IPS-18c (cell line): ENCODE results near the gene C20orf202.
"Not testable (repeated sequence)": the region's sequence is repeated elsewhere in the genome, so short reads cannot be mapped to it uniquely, and the experiment has no call there.

Experiments used
- H3K4me3 ChIP-seq: 2 replicates; pipeline ENCODE4 v1.7.0; 2013; ENCODE audit warnings: low read depth, mild to moderate bottlenecking, low read length, moderate library complexity; ENCODE audit not compliant: insufficient read depth
- H3K9me3 ChIP-seq: one replicate; pipeline ENCODE4 v1.6.1; 2013; ENCODE audit warnings: mild to moderate bottlenecking, low read length, moderate library complexity; ENCODE audit not compliant: control insufficient read depth, insufficient read depth

Gene C20orf202

DNA sequence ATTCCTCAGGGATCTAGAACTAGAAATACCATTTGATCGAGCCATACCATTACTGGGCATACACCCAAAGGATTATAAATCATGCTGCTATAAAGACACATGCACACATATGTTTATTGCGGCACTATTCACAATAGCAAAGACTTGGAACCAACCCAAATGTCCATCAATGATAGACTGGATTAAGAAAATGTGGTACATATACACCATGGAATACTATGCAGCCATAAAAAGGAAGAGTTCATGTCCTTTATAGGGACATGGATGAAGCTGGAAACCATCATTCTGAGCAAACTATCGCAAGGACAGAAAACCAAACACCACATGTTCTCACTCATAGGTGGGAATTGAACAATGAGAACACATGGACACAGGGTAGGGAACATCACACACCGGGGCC is 19.5 kb downstream of the C20orf202 start:
- not testable (repeated sequence) for H3K4me3 ChIP-seq, H3K9me3 ChIP-seq

- Histone ChIP-seq H3K4me3 (no peak overlapping the region), H3K9me3 (no peaks in the 10 kb centered on the region)
Observed at GRCh38 chr20:1224205-1224890, 21.1 kb downstream of the C20orf202 start.

GRCh38 chr20:1225263-1225782 is 22.1 kb downstream of the C20orf202 start:
- Histone ChIP-seq H3K9me3 (no peaks in the 10 kb centered on the region), H3K4me3 (peak overlapping the region; percentile 40; the same call in 1 of the 2 replicates)

DNA sequence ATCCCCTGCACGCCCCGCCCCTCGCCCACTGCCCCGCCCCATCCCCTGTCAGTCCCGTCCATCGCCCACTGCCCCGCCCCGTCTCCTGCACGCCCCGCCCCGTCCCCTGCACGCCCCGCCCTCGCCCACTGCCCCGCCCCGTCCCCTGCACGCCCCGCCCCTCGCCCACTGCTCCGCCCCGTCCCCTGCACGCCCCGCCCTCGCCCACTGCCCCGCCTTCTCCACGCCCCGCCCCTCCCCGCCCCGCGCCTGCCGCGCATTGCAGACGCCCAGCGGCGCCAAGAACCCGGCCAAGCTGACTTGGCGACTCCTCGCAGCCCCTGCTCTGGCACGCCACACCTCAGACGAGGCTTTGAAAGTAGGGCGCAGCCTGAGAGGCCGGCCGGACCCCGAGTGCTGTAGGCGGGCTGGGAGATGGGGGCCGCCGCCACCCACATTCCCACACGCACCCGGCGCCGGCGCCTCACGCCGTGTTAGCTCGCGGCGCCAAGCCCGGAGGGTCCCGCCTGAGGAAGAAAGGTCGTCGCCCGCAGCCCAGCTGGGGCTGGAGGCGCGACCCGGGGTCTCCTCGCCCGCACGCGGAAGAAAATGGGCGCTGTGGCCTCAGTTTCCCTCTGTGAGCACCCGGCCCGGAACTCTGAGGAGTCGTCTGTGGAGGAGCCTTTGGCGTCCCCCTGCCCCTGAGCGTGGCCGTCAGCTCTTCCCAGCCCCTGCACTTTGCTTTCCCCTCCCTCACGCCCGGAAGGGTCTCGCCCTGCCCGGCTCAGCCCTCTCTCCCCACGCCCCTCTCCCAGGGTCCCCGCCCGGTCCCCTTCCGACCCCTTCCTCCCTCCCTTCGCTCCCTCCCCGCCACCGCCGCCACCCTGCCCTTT is 22.8 kb downstream of the C20orf202 start, which contains the start of gene RAD21L1:
RAD21L1 (plus strand) TSS at position 262 of the 872 bp plus-strand sequence. CDS start 2,410 bp downstream, outside the sequence.
- H3K4me3 ChIP-seq: peak within 1 kb of the TSS; percentile 70
- H3K9me3 ChIP-seq: no peaks in the 10 kb centered on the region

GRCh38 chr20:1229541-1229940 is 26.3 kb downstream of the C20orf202 start:
- H3K9me3 ChIP-seq: no peaks in the 10 kb centered on the region
- no peak overlapping the region for H3K4me3 ChIP-seq

DNA sequence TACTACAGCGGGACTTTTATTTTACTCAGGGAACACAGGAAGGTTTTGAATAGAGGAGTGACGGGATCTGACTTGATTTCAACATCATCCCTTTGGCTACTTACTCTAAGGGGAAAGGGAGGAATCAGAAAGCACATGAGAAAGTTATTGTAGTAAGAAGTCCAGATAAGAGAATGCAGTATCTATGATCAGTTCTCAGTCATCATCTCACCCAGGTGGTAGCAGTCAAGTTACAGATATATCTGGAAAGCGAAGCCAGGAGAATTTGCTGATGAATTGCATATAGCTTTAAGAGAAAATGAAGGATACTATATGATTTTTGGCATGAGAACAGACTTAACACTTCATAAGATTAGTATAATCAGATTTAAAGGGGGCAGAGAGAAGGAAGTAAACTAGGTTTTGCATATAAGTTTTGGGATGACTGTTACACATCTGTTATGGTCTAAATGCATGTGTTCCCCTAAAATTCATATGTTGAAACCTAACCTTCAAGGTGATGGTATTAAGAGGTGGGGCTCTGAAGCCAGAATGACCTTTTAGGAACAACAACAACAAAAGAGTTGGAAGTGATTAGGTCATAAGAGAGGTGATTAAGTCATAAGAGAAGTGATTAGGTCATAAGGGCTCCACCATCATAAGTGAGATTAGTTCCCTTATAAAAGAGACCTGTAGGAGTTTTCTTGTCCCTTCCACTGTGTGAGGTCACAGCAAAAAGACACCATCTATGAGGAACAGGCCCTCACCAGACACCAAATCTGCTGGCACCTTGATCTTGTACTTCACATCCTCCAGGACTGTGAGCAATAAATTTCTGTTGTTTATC is 29.2 kb downstream of the C20orf202 start:
- H3K9me3 ChIP-seq: no peaks in the 10 kb centered on the region

GRCh38 chr20:1240549-1240948 is 37.3 kb downstream of the C20orf202 start:
- H3K4me3 ChIP-seq: no peak overlapping the region
- no peaks in the 10 kb centered on the region for H3K9me3 ChIP-seq

More for the DNA sequence above, 29.2 kb downstream of the C20orf202 start:
- no peak overlapping the region for H3K4me3 ChIP-seq

DNA sequence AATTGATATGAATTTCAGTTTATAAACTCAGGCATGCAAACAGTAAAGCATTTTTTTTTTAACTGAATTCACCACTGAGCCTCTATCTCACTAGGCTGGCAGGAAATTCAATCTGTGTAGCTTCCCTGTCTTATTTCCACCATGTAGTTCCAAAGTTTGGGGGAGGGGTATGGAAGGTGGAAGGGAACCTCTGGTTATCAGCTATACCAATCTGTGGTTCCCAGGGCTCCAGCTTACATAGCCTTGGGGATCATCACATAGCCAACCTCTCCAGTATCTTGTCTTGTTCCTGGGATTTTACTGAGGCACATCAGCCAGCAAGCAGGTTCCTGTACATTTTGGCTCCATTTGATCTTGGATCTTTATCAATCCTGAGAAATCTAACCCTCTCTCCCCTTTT is 38.2 kb downstream of the C20orf202 start:
- Histone ChIP-seq H3K9me3 (no peaks in the 10 kb centered on the region), H3K4me3 (no peak overlapping the region)

DNA sequence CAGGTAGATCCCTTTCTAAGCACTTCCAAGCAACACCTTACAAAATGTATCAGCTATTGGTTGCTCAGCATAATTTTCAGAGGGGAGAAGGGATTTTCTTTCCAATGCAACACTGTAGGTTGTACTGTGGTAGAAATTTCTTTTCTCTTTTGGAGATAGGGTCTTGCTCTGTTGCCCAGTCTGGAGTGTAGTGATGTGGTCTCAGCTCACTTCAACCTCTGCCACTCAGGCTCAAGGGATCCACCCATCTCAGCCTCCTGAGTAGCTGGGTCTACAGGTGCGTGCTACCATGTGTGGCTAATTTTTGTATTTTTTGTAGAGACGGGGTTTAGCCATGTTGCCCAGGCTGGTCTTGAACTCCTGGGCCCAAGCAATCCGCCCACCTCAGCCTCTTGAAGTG is 38.8 kb downstream of the C20orf202 start:
- no peaks in the 10 kb centered on the region for H3K9me3 ChIP-seq
- H3K4me3 ChIP-seq: no peak overlapping the region

DNA sequence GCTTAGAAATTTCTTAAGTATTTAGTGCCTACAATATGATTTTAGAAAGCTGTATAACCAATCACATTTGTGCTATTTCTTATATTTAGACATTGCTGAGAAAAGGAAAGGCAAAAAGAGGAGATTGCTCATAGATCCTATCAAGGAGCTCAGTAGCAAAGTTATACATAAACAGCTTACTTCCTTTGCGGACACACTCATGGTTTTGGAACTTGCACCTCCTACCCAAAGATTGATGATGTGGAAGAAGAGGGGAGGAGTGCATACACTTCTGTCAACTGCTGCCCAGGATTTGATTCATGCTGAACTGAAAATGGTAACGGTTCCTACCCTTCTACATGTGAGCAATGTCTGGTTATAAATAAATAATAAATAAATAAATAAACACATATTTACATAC is 39.3 kb downstream of the C20orf202 start:
- H3K9me3 ChIP-seq: no peaks in the 10 kb centered on the region
- no peak overlapping the region for H3K4me3 ChIP-seq

- Histone ChIP-seq H3K4me3 (no peak overlapping the region), H3K9me3 (no peaks in the 10 kb centered on the region)
Observed at GRCh38 chr20:1245578-1245977, 42.3 kb downstream of the C20orf202 start.

DNA sequence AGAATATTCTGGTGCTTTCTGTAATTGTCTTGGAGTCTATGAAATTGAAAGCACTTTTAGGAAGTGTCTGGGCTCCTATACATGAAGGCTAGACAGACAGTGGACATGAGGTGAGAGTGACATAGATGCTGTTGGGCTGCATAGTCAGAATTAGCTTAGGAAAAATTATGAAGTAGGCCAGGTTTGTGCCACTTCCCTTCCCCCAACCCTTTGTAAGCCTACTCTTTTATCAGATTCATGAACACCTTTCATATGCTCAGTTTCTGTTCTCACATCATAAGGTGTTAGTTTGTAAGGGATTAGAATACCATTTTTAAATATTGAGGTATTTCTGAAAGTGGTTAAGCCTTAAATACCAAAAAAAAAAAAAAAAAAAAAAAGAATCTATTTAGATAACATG is 44.4 kb downstream of the C20orf202 start:
- no peaks in the 10 kb centered on the region for H3K9me3 ChIP-seq
- no peak overlapping the region for H3K4me3 ChIP-seq

GRCh38 chr20:1250282-1250681 is 47.0 kb downstream of the C20orf202 start:
- not testable (repeated sequence) for H3K9me3 ChIP-seq, H3K4me3 ChIP-seq

GRCh38 chr20:1252416-1252815 is 49.2 kb downstream of the C20orf202 start:
- Histone ChIP-seq H3K4me3 (no peak overlapping the region), H3K9me3 (no peaks in the 10 kb centered on the region)

DNA sequence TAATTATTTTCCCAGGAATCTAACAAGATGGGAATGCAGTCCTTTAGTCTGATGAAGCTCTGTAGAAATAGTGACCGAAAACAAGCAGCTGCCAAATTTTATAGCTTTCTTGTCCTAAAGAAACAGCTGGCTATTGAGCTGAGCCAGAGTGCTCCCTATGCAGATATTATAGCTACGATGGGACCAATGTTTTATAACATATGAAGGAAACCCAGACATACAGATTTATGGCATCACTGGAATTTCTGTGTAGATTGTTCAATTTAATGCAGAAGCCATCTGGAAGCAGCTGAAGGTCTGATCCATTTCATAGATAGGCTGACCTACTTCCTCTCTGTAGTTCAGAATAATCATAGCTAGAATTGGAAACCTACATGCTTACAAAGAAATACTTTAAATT is 51.0 kb downstream of the C20orf202 start:
- H3K9me3 ChIP-seq: no peaks in the 10 kb centered on the region
- H3K4me3 ChIP-seq: no peak overlapping the region

- H3K9me3 ChIP-seq: no peaks in the 10 kb centered on the region
- H3K4me3 ChIP-seq: no peak overlapping the region
Observed at GRCh38 chr20:1255675-1256074, 52.4 kb downstream of the C20orf202 start.
